Cerebellar nuclear complex (tissue), 1 donor: ENCODE results near the gene SPC24.
"Not testable (repeated sequence)": the region's sequence is repeated elsewhere in the genome, so short reads cannot be mapped to it uniquely, and the experiment has no call there.

ENCODE experiments used
- DNase-seq, 2 experiments: peaks; one replicate each; lab custom pipeline; 2025; lab: John Stamatoyannopoulos, UW

SPC24 gene

GRCh38 chr19:11130824-11131455, 24.6 kb downstream of the SPC24 start:
- peak in 1 of 2 experiments; percentile 55 for DNase-seq

- no peak for DNase-seq
Measured at GRCh38 chr19:11127905-11128304, 27.7 kb downstream of the SPC24 start.

GRCh38 chr19:11125994-11126685, 29.4 kb downstream of the SPC24 start:
- DNase-seq: peak in 1 of 2 experiments; percentile 19

- not testable (repeated sequence) for DNase-seq
Measured at GRCh38 chr19:11124157-11124556, 31.4 kb downstream of the SPC24 start.

- no peak for DNase-seq
Measured at GRCh38 chr19:11123114-11123513, 32.5 kb downstream of the SPC24 start.

- not testable (repeated sequence) for DNase-seq
Measured at GRCh38 chr19:11121963-11122362, 33.6 kb downstream of the SPC24 start.

- DNase-seq: no peak
Measured at GRCh38 chr19:11116507-11116906, 39.1 kb downstream of the SPC24 start.

- DNase-seq: no peak
Measured at GRCh38 chr19:11115895-11116446, 39.6 kb downstream of the SPC24 start.

- no peak for DNase-seq
Measured at GRCh38 chr19:11115042-11115441, 40.5 kb downstream of the SPC24 start.

GRCh38 chr19:11113140-11113708, 42.4 kb downstream of the SPC24 start:
- no peak for DNase-seq

- no peak for DNase-seq
Measured at GRCh38 chr19:11111771-11112144, 43.8 kb downstream of the SPC24 start.

GRCh38 chr19:11111117-11111770, 44.3 kb downstream of the SPC24 start:
- no peak for DNase-seq

- no peak for DNase-seq
Measured at GRCh38 chr19:11108746-11109145, 46.8 kb downstream of the SPC24 start.

- DNase-seq: no peak
Measured at GRCh38 chr19:11106477-11106876, 49.1 kb downstream of the SPC24 start.

GRCh38 chr19:11105014-11105636, 50.5 kb downstream of the SPC24 start:
- DNase-seq: no peak

GRCh38 chr19:11103667-11104066, 51.9 kb downstream of the SPC24 start:
- DNase-seq: not testable (repeated sequence)

- DNase-seq: no peak
Measured at GRCh38 chr19:11102944-11103343, 52.6 kb downstream of the SPC24 start.

- no peak for DNase-seq
Measured at GRCh38 chr19:11101057-11101456, 54.5 kb downstream of the SPC24 start.

GRCh38 chr19:11100049-11100448, 55.5 kb downstream of the SPC24 start:
- no peak for DNase-seq

GRCh38 chr19:11098861-11099260, 56.7 kb downstream of the SPC24 start:
- no peak for DNase-seq

GRCh38 chr19:11098327-11098726, 57.3 kb downstream of the SPC24 start:
- DNase-seq: no peak

- not testable (repeated sequence) for DNase-seq
Measured at GRCh38 chr19:11097367-11097766, 58.2 kb downstream of the SPC24 start.
